ENCODE measurements around the gene ATP2A3.

DNA sequence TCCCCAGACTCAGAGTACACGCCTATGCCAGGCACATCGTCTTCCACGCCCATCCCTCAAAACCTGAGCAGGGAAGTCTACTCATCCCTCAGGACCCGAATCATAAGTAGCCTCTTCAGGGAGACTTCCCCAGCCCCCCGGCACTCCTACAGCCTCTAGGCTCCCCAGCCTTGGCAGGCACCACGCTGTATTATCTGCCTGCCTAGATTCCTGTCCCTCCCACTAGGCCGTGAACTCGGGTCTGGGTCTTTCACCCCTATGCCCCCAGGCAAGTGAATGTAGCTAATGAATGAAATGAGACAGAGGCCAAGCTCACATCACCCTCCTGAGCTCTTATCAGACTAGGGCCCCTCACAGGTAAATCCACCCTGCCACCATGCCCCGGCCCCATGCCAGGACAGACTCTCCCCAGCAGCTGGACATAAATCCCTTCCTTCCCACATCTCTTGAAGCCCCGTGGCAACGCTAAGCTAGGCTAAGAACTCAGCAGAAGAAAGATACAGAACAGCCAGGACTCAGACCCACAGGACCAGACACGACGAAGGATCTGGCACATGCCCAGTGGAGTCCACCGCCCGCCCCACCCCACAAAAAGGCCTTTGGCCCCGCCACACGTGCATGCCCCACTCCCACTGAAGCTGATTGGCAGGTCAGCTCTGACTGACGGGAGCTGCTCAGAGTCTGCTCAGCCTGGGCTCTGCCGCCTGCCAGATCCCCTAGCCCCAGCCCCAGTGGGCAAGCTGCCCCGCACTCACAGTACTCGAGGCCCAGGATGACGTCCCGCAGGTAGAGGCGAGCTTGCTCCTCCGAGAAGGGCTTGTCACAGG lies 84.4 kb downstream of the ATP2A3 start:
- TF ChIP-seq POLR2AphosphoS5 (IDR thresholded peaks at IDR 0.05; ENCODE audit: borderline replicate concordance, low read depth, low read length) (no peak), EZH2 (IDR thresholded peaks at IDR 0.05) (no peak), FOXP2 (optimal IDR thresholded peaks at IDR 0.05; ENCODE audit: control extremely low read depth, extremely low read length, insufficient read depth) (no peak)
